Spleen (tissue), 7 donors: ENCODE measurements around the gene MT1G.

Experiments
- CTCF ChIP-seq, 11 experiments: fragments of 200-600 bp in 7 of 11; fragments of 450-650 bp in 4 of 11; sonication (generic) in 4 of 11; IDR thresholded peaks in 8 of 11; conservative IDR thresholded peaks in 3 of 11; 1 replicate in 7 of 11; 2 replicates in 4 of 11; pipeline versions ENCODE4 v1.4.0 to v1.8.0; 2016 to 2021; ENCODE audit warnings: antibody characterized with exemption in 11 of 11, inconsistent platforms in 4 of 11, mild to moderate bottlenecking in 1 of 11
- POLR2A ChIP-seq, 3 donors: fragments of 450-650 bp; IDR thresholded peaks; one replicate each; pipeline ENCODE4 v1.5.1; 2017; ENCODE audit warnings: antibody characterized with exemption in 3 of 3, mild to moderate bottlenecking in 1 of 3
- donor health status: DM: no; HTN: no; CAD: no; lungs with moderate emphysema.
- donor health status: DM: no; HTN: no; CAD: no.
- donor health status: DM: no; HTN: no; CAD: no.

- no peak for TF ChIP-seq POLR2A (IDR thresholded peaks at IDR 0.05)
- no peak for TF ChIP-seq CTCF (IDR thresholded peaks at IDR 0.05 in 8 of 11, conservative IDR thresholded peaks at IDR 0.05 in 3 of 11)
Observed at GRCh38 chr16:56631832-56632155, 36.1 kb downstream of the MT1G start.
